ENCODE results near the gene BAIAP2L1. TPM values are rescaled to one million over a fixed set of nuclear protein-coding genes. Genes with fewer than 3 reads are reported as not detected.

The BAIAP2L1 gene
- total RNA-seq, 3 donors from 2014 or later: 1.3 to 11.0 (median 8.5) TPM

- intact Hi-C loops (cut with DNase I; ENCODE audit: low total_unique reads): no loop called here
- no peaks in the 10 kb centered on the region for H3K4me1 ChIP-seq
- no peak overlapping the region for H3K27ac ChIP-seq
- peaks cover 3% of the 10 kb centered on the region for H3K36me3 ChIP-seq
- no peak overlapping the region for H3K4me3 ChIP-seq
- H3K27me3 ChIP-seq: no peaks in the 10 kb centered on the region
- peaks cover 0 to 11% of the 10 kb centered on the region in 2 donors for H3K9me3 ChIP-seq
- TF ChIP-seq POLR2AphosphoS5 (IDR thresholded peaks at IDR 0.05) (no peak), POLR2A (IDR thresholded peaks at IDR 0.05) (no peak), CTCF (IDR thresholded peaks at IDR 0.05) (no peak)
- DNase-seq (ENCODE audit: low spot score in 2 of 2): no peak
Observed at GRCh38 chr7:98303906-98304305, 97.0 kb downstream of the BAIAP2L1 start.

GRCh38 chr7:98303176-98303865 is 97.6 kb downstream of the BAIAP2L1 start:
- Histone ChIP-seq H3K36me3 (peaks cover 3% of the 10 kb centered on the region), H3K4me1 (no peaks in the 10 kb centered on the region), H3K27me3 (no peaks in the 10 kb centered on the region), H3K27ac (no peak overlapping the region), H3K4me3 (no peak overlapping the region), H3K9me3 (peaks cover 0 to 11% of the 10 kb centered on the region in 2 donors)
- TF ChIP-seq POLR2A (IDR thresholded peaks at IDR 0.05) (no peak), POLR2AphosphoS5 (IDR thresholded peaks at IDR 0.05) (no peak), CTCF (IDR thresholded peaks at IDR 0.05) (no peak)
- intact Hi-C loops (cut with DNase I; ENCODE audit: low total_unique reads): no loop called here
- no peak for DNase-seq (ENCODE audit: low spot score in 2 of 2)

- Histone ChIP-seq H3K4me3 (no peak overlapping the region), H3K27me3 (no peaks in the 10 kb centered on the region), H3K9me3 (peaks cover 0 to 11% of the 10 kb centered on the region in 2 donors), H3K27ac (no peak overlapping the region), H3K4me1 (no peaks in the 10 kb centered on the region), H3K36me3 (peaks cover 3% of the 10 kb centered on the region)
- no peak for DNase-seq (ENCODE audit: low spot score in 2 of 2)
- intact Hi-C loops (cut with DNase I; ENCODE audit: low total_unique reads): no loop called here
- TF ChIP-seq CTCF (IDR thresholded peaks at IDR 0.05) (no peak), POLR2AphosphoS5 (IDR thresholded peaks at IDR 0.05) (no peak), POLR2A (IDR thresholded peaks at IDR 0.05) (no peak)
Observed at GRCh38 chr7:98301693-98302470, 99.0 kb downstream of the BAIAP2L1 start.

- H3K4me3 ChIP-seq: no peak overlapping the region
- intact Hi-C loops (cut with DNase I; ENCODE audit: low total_unique reads): no loop called here
- no peaks in the 10 kb centered on the region for H3K4me1 ChIP-seq
- H3K36me3 ChIP-seq: peaks cover 3% of the 10 kb centered on the region
- DNase-seq (ENCODE audit: low spot score in 2 of 2): no peak
- no peaks in the 10 kb centered on the region for H3K27me3 ChIP-seq
- H3K9me3 ChIP-seq: peaks cover 0 to 11% of the 10 kb centered on the region in 2 donors
- no peak overlapping the region for H3K27ac ChIP-seq
- no peak for TF ChIP-seq POLR2A (IDR thresholded peaks at IDR 0.05)
- TF ChIP-seq CTCF (IDR thresholded peaks at IDR 0.05): no peak
- no peak for TF ChIP-seq POLR2AphosphoS5 (IDR thresholded peaks at IDR 0.05)
Observed at GRCh38 chr7:98300595-98301372, 100.1 kb downstream of the BAIAP2L1 start.
